Inflammatory macrophage (primary cell): ENCODE data around the gene ARPC4.
A peak's percentile ranks its signal among the peaks of the same experiment; 100 is the strongest.
"Not testable (repeated sequence)": the region's sequence is repeated elsewhere in the genome, so short reads cannot be mapped to it uniquely, and the experiment has no call there.

ENCODE experiments used
- DNase-seq, 2 donors: peaks; one replicate each; pipeline ENCODE4 v3.0.0-alpha.2; 2020 to 2022

ARPC4 gene

DNA sequence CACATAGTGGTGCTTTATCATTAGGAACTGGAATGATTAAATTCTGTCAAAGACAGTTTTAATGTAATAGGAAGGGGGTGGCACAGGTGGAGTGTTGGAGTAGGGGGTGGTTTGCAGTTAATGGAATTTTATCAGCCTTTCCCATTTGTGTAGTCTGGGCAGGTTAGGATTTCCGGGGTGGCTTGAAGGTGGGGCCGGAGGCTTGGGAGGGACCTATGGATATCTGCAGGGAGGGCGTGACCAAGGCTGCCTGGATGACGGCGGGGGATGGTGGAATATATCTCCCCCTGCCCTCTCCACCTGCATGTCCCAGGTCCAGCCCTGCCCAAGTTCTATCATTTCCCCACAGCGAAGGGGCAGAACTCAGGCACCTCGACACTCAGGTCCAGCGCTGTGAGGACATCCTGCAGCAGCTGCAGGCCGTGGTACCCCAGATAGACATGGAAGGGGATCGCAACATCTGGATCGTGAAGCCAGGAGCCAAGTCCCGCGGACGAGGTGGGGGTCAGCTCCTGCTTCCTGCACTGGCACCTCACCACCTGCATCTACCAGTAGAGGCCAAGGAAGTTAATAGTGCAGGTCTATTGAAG lies 32.7 kb downstream of the ARPC4 start:
- no peak for DNase-seq

DNA sequence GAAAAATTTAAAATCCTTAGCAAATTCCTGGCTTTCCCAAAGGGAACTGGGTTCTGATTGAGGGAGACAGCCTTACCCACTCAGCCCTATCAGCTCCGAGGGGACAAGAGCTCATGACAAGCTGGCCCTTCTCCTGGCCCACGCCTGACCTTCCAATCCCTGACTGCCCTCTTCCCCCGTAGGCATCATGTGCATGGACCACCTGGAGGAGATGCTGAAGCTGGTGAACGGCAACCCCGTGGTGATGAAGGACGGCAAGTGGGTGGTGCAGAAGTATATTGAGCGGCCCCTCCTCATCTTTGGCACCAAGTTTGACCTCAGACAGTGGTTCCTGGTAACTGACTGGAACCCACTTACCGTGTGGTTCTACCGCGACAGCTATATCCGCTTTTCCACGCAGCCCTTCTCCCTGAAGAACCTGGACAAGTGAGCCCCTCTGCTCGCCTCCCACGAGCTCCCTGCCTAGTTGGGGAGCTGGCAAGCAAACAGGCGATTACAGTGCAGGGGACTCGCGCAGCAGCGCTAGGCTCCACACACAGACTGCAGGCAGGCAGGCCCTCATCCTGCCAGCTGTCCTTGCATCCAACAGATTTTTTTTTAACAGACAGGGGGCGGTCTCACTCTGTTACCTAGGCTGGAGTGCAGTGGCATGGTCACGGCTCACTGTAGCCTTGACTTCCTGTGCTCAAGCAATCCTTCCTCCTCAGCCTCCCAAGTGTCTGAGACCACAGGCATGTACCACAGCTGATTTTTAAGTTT lies 34.1 kb downstream of the ARPC4 start:
- DNase-seq, result no peak

DNA sequence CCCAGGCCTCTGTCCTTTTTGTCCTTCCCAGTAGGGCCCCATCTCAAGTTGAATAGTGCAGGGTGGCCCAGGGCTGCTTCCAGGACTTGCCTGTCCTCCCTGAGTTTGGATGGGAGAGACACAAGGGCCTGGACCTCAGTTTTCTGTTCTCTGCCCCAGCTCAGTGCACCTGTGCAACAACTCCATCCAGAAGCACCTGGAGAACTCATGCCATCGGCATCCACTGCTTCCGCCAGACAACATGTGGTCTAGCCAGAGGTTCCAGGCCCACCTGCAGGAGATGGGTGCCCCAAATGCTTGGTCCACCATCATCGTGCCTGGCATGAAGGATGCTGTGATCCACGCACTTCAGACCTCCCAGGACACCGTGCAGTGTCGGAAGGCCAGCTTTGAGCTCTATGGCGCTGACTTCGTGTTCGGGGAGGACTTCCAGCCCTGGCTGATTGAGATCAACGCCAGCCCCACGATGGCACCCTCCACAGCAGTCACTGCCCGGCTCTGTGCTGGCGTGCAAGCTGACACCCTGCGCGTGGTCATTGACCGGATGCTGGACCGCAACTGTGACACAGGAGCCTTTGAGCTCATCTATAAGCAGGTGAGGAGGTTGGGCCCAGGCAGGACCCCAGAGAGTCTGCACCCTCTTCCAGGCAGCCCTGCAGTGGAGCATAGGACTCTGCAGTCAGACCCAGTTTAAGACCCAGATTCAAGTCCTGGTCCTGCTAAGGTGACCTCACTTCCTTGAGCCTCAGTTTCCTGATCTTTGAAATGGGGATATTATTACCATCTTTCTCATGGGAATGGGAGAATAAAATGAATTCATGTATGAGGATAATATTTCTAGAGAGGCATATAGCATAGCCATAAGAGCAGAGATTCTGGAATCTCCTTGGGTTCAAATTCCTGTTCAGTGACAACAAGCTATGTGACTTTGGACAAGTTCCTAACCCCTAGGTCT lies 36.2 kb downstream of the ARPC4 start:
- no peak for DNase-seq

DNA sequence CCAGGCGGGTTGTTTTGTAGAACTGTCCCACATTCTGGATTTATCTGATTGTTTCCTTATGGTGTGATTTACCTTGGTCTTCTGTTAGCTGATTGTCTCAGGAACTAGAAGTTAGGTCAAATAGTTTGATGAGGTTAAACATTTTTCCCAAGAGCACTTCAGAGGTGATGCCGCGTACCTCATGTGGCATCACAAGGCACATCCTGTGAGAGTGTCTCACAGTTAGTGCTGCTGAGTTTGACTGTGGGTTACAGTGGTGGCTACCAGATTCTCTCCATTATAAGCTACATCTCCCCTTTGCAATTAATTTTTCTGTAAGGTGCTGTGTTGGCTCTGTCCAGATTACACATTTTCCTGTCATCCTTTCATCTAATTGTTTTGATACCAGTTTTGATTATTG lies 38.4 kb downstream of the ARPC4 start:
- DNase-seq, result no peak

DNA sequence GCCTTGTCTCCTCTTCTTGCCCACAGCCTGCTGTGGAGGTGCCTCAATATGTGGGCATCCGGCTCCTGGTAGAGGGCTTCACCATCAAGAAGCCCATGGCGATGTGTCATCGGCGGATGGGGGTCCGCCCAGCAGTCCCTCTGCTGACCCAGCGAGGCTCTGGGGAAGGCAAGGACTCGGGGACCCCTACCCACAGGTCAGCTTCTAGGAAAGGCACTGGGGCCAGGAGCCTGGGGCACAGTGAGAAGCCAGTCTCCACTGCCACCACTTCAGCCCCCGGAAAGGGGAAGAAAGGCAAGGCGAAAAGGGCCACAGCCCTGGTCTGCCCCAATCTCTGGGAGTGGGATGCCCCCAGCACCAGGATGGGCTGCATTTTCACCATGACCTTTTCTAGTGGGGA lies 40.2 kb downstream of the ARPC4 start:
- no peak for DNase-seq

DNA sequence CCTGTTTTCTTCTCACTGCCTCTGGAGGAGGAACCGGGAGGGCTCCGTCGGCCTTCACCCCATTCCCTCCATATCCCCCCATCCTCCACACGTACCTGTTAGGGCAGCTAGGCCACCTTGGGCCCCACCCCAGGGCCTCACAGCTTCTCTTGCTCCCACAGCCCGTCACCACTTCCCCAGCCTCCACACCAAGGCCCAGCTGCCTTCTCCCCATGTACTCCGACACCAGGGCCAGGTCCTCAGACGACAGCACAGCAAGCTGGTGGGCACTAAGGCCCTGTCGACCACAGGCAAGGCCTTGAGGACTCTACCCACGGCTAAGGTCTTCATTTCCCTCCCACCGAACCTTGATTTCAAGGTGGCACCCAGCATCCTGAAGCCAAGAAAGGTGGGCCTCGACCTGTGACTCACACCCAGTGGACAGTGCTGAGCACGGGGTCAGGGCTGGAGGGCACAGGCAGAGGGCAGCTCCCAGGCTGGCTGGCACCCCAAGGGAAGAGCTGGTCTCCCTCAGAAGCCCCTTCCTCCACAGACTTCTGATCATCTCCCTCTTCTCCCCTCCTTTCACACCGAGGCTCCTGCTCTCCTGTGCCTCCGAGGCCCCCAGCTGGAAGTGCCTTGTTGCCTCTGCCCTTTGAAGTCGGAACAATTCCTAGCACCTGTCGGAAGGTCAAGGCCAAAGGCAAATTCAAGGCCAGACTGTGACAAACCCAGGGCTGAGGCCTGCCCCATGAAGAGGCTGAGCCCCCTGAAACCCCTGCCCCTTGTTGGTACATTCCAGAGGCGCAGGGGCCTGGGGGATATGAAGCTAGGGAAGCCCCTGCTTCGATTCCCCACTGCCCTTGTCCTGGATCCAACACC lies 41.9 kb downstream of the ARPC4 start:
- DNase-seq, result no peak

DNA sequence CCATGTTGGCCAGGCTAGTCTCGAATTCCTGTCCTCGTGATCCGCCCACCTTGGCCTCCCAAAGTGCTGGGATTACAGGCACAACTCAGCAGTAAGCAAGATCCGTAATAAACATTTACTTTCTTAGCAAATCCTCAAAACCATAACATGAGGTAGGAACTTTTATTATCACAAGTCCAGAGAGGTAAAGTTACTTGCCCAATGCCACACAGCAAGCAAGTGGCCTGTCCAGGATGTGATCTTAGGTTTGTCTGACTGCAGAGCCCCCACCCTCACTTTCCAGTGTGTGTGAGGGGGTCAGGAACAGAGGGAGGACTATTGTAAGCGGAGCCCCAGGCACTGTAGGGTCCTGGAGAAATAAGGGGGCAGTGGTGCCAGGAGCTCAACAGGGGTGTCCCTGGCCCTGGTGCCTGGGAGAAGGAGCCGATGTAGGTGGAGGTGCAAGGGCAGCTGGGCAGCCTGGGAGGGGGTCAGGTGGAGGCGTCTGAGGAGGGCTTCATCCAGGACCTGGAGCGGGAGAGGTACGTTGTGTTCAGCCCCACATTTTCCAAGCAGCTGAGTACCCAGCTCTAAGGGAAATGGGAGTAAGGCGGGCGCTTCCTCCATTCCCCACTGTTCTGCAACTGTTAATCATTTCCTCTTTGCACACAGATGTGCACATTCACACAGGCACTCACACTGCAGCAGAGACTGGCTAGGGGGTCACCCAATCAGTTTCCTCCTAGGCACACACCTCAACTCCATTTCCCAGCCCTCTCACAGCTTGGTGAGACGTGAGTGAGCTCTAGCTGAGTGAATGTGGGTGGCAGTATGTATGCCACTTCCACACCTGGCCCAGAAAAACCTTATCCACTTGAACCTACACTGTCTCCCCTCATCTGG lies 45.1 kb downstream of the ARPC4 start:
- peak; percentile 26 to 29 for DNase-seq

DNA sequence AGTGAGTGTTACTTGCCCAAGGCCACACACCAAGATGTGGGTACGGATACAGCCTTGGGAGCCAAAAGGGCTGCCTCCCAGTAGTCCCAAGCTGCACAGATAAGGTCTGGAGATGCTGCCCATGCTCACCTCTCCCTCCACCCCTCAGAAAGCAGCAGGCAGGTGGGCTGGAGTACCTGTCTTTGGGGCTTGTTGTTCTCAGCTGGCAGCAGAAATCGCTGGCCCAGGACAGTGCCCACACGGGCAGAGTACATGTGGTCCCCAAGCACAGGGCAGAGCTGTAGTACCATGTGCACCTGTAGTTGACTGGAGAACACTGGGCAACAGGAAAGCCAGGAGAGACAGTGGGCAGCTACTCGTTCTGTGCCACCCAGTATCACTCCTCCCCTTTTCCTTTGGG lies 46.0 kb downstream of the ARPC4 start:
- DNase-seq, result no peak

DNA sequence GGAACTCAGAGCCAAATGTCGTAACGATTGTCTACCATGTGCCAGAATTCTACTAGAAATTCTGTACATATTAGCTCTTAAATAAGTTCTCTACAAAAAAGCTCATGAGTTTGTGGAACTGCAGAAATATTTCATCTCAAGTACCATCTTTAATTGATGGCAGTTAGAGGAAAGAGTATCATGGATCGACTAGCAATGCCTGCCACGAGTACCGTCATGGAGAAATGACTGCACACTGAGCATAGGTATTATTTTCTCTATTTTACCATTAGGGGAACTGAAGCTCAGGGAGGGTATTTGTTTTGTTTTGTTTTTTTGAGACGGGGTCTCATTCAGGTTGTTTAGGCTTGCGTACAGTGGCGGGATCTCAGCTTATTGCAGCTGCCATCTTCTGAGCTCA lies 48.1 kb downstream of the ARPC4 start:
- DNase-seq, result no peak

DNA sequence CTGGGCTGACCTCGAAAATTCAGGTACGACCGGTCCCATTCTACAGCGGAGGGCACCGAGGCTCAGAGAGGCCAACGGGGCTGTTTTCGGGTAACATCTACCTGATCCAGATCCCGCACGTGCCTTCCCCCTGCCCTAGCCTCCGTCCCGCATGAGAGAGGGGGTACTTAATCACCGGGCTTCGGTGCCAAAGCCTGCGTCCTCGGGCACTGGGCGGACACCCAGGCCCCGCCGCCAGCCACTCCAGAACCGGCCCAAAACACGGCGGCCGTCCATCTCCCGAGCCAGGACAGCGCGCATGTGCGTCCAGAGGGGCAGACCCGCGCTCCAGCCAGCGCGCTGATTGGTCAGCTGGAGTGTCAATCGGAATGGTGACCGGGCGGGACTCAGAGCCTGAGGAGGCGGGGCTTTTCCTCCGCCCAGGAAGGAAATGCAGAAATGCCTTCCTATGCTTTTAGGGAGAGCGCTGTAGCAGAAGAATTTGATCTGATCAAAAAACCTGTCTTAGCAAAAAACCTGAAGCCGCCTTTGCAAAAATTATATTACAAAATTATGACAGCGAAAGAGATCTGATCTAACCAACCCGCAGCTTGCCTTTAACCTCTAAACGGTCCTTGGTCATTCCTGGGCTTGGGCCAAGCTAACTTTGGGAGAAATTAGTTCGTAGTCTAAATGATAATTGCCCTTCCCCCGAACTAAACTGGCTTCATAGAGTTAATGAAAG lies 51.0 kb downstream of the ARPC4 start, which contains the start of gene RPUSD3:
TSS of gene RPUSD3 (minus strand) at position 294 of the 724 bp plus-strand sequence. CDS start at position 276, 18 bp downstream.
- DNase-seq, result peak; percentile 97 to 99

DNA sequence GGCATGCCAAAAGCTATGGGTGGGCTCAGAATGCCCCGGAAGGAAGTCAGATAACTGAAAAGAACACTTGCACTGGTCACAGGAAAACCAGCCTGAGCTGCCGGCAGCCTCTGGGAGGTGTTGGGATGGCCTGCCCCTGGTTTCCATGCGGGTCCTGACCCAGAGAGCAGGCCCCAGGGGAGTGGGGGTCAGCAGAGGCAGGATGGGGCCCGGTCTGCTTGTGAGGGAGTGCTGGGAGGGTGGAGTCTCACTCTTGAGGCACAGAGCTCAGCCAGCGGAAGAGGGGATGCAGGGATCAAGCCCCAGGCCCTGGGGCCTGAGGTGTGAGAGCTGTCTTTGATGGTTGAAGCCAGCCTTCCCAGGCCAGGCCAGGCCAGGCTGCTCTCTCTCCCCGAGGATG lies 53.3 kb downstream of the ARPC4 start:
- DNase-seq, result no peak

DNA sequence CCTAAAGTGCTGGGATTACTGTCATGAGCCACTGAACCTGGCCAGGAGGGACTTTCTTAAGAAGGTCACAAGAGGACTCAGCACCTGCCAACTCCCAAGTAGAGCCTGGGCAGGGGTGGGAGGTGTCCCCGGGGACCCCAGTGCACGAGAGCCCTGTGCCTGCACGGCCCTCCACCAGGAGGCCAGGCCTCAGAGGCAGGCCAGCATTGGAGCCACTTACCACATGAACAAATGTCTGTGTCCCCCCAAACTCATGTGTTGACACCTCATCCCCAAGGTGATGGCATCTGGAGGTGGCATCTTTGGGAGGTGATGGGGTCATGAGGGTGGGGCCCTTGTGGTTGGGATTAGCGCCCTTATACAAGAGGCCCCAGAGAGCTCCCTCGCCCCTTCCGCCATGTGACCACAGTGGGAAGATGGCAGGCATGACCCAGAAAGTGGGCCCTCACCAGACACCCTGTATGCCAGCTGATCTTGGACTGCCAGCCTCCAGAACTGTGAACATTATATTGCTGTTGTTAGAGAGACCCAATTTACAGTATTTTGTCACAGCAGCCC lies 54.1 kb downstream of the ARPC4 start:
- no peak for DNase-seq

DNA sequence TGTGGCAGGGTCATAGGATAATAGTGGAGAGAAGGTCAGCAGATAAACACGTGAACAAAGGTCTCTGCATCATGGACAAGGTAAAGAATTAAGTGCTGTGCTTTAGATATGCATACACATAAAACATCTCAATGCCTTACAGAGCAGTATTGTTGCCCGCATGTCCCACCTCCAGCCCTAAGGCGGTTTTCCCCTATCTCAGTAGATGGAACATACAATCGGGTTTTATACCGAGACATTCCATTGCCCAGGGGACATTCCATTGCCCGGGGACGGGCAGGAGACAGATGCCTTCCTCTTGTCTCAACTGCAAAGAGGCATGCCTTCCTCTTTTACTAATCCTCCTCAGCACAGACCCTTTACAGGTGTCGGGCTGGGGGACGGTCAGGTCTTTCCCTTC lies 55.0 kb downstream of the ARPC4 start:
- DNase-seq, result not testable (repeated sequence)

DNA sequence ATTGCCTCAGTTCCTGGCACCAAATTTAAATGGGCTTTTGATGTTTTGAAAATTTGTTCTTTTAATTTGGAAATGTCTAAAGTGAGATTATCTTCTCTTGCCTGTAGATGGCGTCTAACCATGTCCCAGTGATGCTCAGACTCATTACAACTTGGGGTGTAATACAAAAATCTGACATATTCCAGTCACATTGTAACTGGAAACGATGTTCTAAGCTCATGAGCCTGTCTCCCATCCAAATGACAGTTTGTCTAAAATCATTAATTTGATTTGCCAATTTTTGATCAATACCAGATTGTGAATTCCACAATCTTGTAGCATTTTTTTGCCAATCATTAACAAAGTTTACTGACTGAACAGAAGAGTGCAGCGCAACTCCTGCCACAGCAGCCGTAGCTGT lies 56.0 kb downstream of the ARPC4 start:
- DNase-seq, result peak; percentile 27 to 48

DNA sequence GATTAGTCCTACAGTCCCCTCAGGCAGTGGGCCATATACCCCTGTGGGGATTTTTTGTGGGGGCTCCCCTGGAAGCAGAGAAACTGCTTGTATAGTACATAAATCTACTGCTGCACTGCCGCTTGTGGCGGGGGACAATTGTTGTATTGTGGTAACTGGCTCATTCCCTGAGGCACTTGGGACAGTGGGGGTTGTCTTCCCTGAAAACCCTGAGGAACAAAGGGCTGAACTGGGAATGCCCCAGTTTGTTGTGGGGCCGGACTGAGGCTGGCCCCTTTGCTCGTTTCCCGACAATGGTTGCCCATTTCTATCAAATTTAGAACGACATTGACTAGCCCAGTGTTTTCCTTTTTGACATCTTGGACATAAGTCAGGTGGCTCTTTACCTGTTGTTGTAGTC lies 58.5 kb downstream of the ARPC4 start:
- not testable (repeated sequence) for DNase-seq

DNA sequence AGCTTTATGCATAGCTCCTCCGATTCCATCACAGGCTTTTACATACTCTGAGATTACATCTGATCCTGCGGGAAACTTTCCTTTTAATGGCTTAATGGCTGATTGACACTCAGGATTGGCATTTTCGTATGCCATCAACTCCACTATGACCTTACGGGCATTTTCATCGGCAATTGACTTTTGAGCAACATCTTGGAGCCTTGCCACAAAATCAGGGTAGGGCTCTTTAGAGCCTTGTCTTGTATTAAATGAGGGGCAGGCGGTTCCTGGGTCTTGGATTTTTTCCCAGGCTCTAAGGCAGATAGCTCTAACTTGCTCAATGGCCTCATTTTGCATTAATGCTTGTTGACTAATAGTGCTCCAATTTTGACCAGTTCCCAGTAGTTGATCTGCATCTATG lies 59.0 kb downstream of the ARPC4 start:
- not testable (repeated sequence) for DNase-seq

DNA sequence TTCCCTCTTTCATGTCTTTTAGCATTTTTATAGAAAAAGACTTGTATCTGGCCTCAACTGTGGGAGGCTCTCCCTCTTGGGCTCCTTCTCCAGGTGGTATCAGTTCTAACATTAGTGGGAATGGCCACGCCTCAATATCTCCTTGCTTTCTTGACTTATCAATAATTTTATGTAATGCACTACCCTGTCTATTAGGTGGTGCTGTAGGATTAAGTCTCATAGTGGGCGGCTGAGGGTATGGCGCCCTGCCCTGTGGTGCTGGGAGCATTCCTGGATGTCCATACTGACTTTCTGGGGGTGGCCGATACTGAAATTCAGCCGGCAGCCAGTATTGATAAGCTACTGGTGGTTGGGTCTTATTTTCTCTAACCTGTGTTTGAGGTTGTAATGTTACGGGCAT lies 59.6 kb downstream of the ARPC4 start:
- DNase-seq, result no peak

DNA sequence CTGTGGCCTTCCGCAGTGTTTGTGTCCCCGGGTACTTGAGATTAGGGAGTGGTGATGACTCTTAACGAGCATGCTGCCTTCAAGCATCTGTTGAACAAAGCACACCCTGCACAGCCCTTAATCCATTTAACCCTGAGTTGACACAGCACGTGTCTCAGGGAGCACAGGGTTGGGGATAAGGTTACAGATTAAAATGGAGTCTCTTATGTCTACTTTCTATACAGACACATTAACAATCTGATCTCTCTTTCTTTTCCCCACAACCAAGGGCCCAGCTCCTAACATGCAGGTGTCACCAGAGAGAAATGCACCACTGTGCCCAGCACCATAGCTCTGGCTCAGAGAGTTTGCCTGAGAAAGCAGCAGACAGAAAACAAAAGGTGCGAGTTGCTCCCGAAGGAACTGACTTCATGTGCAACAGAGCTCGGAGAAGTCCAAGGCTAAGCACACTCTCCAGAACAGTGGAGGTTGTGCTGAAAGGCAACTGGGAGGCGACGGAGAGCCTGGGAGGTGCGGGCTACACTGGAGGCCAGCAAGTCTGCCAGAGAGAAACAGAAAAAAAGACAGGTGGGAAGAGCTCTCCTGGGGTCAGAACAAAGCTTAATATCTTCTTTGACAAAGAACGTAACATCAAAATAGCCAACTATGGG lies 61.5 kb downstream of the ARPC4 start:
- DNase-seq, result not testable (repeated sequence)

DNA sequence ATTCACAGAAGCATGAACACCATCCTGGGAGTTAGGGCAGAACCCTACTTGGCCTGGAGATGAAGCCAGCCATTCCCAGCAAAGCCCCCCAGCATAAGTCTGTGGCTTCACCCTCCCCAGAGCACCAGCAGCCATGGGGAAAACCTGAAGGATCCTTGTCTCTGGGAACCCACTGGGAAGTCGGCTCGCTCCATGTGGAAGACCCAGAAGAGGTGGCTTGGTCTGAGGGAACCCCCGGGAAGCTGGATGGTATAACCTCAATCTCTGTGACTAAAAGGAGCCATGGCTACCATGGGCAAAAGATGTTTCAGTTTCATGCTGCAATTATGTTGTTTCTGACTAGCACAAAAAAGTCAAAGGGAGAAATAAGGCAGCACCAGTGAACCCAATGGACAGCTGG lies 62.7 kb downstream of the ARPC4 start:
- DNase-seq, result no peak
